Measurements from ENCODE around the gene CDYL. TPM values are rescaled to one million over a fixed set of nuclear protein-coding genes. Genes with fewer than 3 reads are reported as not detected.
A peak's percentile ranks its signal among the peaks of the same experiment; 100 is the strongest.
"Not testable (repeated sequence)": the region's sequence is repeated elsewhere in the genome, so short reads cannot be mapped to it uniquely, and the experiment has no call there.

Gene CDYL
- polyA plus RNA-seq, 3 donors = 2.9 to 21.2 (median 4.2) TPM

DNA sequence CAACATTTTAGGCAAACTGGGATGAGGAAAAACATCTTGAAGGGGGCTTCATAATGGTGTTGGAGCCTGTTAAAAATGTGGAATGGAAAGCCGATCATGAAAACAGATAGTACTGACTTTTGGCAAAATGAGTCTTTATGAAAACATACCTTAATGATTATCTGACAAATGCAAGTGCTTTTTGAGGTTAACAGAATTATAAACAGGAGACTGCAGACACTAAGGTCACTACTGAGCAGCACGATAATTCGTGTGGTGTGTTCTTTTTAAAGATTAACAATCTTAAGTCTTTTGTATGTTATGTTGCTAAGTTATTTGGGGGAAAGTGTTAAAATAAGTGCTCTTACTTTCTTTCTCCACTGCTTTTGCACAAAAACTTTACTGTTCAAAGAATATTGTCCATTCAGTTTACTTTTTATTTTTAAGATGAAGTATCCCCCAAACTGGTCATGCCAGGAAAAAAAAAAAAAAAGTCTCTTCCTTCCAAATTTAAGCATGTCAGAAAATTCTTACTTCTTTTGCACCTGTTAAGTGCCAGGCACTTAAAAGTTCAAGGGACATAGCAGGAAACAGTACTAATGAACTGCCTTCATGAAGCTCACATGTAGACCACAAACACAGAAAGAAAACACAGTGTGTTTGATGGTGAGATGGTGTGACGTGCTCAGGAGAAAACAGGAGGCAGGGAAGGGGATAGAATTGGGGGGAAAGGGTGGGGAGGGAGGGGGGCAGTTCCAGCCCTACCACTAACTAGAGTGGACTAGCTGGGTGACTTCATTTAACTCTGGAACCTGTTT lies 73.2 kb downstream of the CDYL start:
- WGBS (ENCODE audit: insufficient coverage) = 100% methylated on average over 1 of the region's 4 CpGs
- Mint-ChIP-seq H3K4me1 (peaks cover 13% of the 10 kb centered on the region), H3K9me3 (peaks cover 0 to 8% (median 4%) of the 10 kb centered on the region in 7 donors), H3K27ac (no peak overlapping the region), H3K27me3 (ENCODE audit: low read depth in 3 of 3) (peaks cover 0 to 2% (median 0%) of the 10 kb centered on the region in 3 donors), H3K4me3 (no peak overlapping the region), H3K36me3 (peaks cover 4 to 5% of the 10 kb centered on the region in 2 donors)
- no peak for DNase-seq
- Histone ChIP-seq H4K20me1 (ENCODE audit: insufficient read depth, low read length) (peaks cover 100% of the 10 kb centered on the region), H3K27me3 (ENCODE audit: control insufficient read depth in 2 of 2, insufficient read depth in 2 of 2, low read length in 2 of 2) (no peaks in the 10 kb centered on the region), H3K4me3 (replicated peaks in 1 of 3; ENCODE audit: low read depth in 2 of 3, low read length in 3 of 3) (no peak overlapping the region), H3K9me3 (replicated peaks in 1 of 2; ENCODE audit: control insufficient read depth in 1 of 2, insufficient read depth in 1 of 2, low read length in 2 of 2) (peaks cover 4 to 7% of the 10 kb centered on the region in 2 donors), H3K27ac (ENCODE audit: low read depth in 1 of 2, low read length in 2 of 2) (no peak overlapping the region), H3K4me1 (ENCODE audit: control insufficient read depth in 1 of 2, insufficient read depth in 2 of 2, low read length in 2 of 2) (no peaks in the 10 kb centered on the region), H3K9ac (ENCODE audit: insufficient read depth, low read length, poor library complexity, severe bottlenecking) (no peak overlapping the region), H3K79me2 (ENCODE audit: insufficient read depth, low read length) (peaks cover 100% of the 10 kb centered on the region), H2AFZ (ENCODE audit: insufficient read depth, low read depth, low read length, poor library complexity, severe bottlenecking) (no peak overlapping the region), H3K36me3 (replicated peaks in 1 of 2; ENCODE audit: control insufficient read depth in 1 of 2, insufficient read depth in 2 of 2, low read length in 2 of 2) (peaks cover 0 to 4% of the 10 kb centered on the region in 2 donors), H3K4me2 (replicated peaks; ENCODE audit: extremely low read depth, low read length, poor library complexity, severe bottlenecking) (no peak overlapping the region)
- intact Hi-C loops (cut with micrococcal nuclease) = no loop called here
- TF ChIP-seq, protein P1, sequence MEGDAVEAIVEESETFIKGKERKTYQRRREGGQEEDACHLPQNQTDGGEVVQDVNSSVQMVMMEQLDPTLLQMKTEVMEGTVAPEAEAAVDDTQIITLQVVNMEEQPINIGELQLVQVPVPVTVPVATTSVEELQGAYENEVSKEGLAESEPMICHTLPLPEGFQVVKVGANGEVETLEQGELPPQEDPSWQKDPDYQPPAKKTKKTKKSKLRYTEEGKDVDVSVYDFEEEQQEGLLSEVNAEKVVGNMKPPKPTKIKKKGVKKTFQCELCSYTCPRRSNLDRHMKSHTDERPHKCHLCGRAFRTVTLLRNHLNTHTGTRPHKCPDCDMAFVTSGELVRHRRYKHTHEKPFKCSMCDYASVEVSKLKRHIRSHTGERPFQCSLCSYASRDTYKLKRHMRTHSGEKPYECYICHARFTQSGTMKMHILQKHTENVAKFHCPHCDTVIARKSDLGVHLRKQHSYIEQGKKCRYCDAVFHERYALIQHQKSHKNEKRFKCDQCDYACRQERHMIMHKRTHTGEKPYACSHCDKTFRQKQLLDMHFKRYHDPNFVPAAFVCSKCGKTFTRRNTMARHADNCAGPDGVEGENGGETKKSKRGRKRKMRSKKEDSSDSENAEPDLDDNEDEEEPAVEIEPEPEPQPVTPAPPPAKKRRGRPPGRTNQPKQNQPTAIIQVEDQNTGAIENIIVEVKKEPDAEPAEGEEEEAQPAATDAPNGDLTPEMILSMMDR (IDR thresholded peaks at IDR 0.05) = no peak

- H3K79me2 ChIP-seq (ENCODE audit: insufficient read depth, low read length) = peaks cover 100% of the 10 kb centered on the region
- Mint-ChIP-seq H3K4me1 (peaks cover 13% of the 10 kb centered on the region), H3K4me3 (no peak overlapping the region), H3K36me3 (peaks cover 5 to 10% of the 10 kb centered on the region in 2 donors), H3K27ac (peak overlapping the region in 1 of 7 donors; percentile 33), H3K27me3 (ENCODE audit: low read depth in 3 of 3) (peaks cover 0 to 2% (median 0%) of the 10 kb centered on the region in 3 donors), H3K9me3 (peaks cover 0 to 8% (median 4%) of the 10 kb centered on the region in 7 donors)
- no peak overlapping the region for H3K4me2 ChIP-seq (replicated peaks; ENCODE audit: extremely low read depth, low read length, poor library complexity, severe bottlenecking)
- H4K20me1 ChIP-seq (ENCODE audit: insufficient read depth, low read length) = peaks cover 100% of the 10 kb centered on the region
- WGBS (ENCODE audit: insufficient coverage) = 100% methylated on average over 3 of the region's 4 CpGs
- no peak overlapping the region for H3K4me3 ChIP-seq (replicated peaks in 1 of 3; ENCODE audit: low read depth in 2 of 3, low read length in 3 of 3)
- peaks cover 3 to 7% of the 10 kb centered on the region in 2 donors for H3K9me3 ChIP-seq (replicated peaks in 1 of 2; ENCODE audit: control insufficient read depth in 1 of 2, insufficient read depth in 1 of 2, low read length in 2 of 2)
- H3K36me3 ChIP-seq (replicated peaks in 1 of 2; ENCODE audit: control insufficient read depth in 1 of 2, insufficient read depth in 2 of 2, low read length in 2 of 2) = peaks cover 0 to 7% of the 10 kb centered on the region in 2 donors
- DNase-seq = no peak
- intact Hi-C loops (cut with micrococcal nuclease) = no loop called here
- no peak overlapping the region for H3K27ac ChIP-seq (ENCODE audit: low read depth in 1 of 2, low read length in 2 of 2)
- no peaks in the 10 kb centered on the region for H3K4me1 ChIP-seq (ENCODE audit: control insufficient read depth in 1 of 2, insufficient read depth in 2 of 2, low read length in 2 of 2)
- H3K9ac ChIP-seq (ENCODE audit: insufficient read depth, low read length, poor library complexity, severe bottlenecking) = no peak overlapping the region
- TF ChIP-seq, protein P1 (IDR thresholded peaks at IDR 0.05) = no peak
- no peaks in the 10 kb centered on the region for H3K27me3 ChIP-seq (ENCODE audit: control insufficient read depth in 2 of 2, insufficient read depth in 2 of 2, low read length in 2 of 2)
- no peak overlapping the region for H2AFZ ChIP-seq (ENCODE audit: insufficient read depth, low read depth, low read length, poor library complexity, severe bottlenecking)
Observed at GRCh38 chr6:4851035-4851434, 74.8 kb downstream of the CDYL start.

DNA sequence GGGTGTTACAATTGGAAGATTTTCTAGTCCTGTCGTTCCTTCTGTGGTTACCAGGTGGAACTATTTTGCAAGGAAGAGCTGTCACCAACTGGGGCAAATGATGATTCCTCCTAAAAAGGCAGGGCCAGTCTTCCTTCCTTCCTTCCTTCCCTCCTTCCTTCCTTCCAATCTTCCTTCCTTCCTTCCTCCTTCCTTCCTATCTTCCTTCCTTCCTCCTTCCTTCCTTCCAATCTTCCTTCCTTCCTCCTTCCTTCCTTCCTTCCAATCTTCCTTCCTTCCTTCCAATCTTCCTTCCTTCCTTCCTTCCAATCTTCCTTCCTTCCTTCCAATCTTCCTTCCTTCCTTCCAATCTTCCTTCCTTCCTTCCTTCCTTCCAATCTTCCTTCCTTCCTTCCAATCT lies 76.0 kb downstream of the CDYL start:
- Histone ChIP-seq H3K27ac (ENCODE audit: low read depth in 1 of 2, low read length in 2 of 2) (peak overlapping the region in 1 of 2 donors; percentile 12), H3K79me2 (ENCODE audit: insufficient read depth, low read length) (peaks cover 97% of the 10 kb centered on the region), H4K20me1 (ENCODE audit: insufficient read depth, low read length) (peaks cover 100% of the 10 kb centered on the region)
- H3K4me2 ChIP-seq (replicated peaks; ENCODE audit: extremely low read depth, low read length, poor library complexity, severe bottlenecking); H3K27me3 ChIP-seq (ENCODE audit: control insufficient read depth in 2 of 2, insufficient read depth in 2 of 2, low read length in 2 of 2); DNase-seq; H3K36me3 Mint-ChIP-seq; H3K4me3 ChIP-seq (replicated peaks in 1 of 3; ENCODE audit: low read depth in 2 of 3, low read length in 3 of 3); H3K9me3 Mint-ChIP-seq; intact Hi-C loops (cut with micrococcal nuclease); H3K4me1 ChIP-seq (ENCODE audit: control insufficient read depth in 1 of 2, insufficient read depth in 2 of 2, low read length in 2 of 2); H3K27me3 Mint-ChIP-seq (ENCODE audit: low read depth in 3 of 3); H3K9ac ChIP-seq (ENCODE audit: insufficient read depth, low read length, poor library complexity, severe bottlenecking); H3K4me3 Mint-ChIP-seq; H3K9me3 ChIP-seq (replicated peaks in 1 of 2; ENCODE audit: control insufficient read depth in 1 of 2, insufficient read depth in 1 of 2, low read length in 2 of 2); H2AFZ ChIP-seq (ENCODE audit: insufficient read depth, low read depth, low read length, poor library complexity, severe bottlenecking); H3K36me3 ChIP-seq (replicated peaks in 1 of 2; ENCODE audit: control insufficient read depth in 1 of 2, insufficient read depth in 2 of 2, low read length in 2 of 2): not testable (repeated sequence)
- WGBS (ENCODE audit: insufficient coverage) = no CpG with 5 or more reads among the region's 1 CpG
- Mint-ChIP-seq H3K27ac (peak overlapping the region in 3 of 7 donors; percentile 7 to 55 (median 25)), H3K4me1 (peaks cover 21% of the 10 kb centered on the region)
